HEK293 (cell line): ENCODE measurements around the gene MAGI1.

Experiments used
- HIC1 ChIP-seq: fragments of 450-650 bp; formaldehyde crosslinking; IDR thresholded peaks from 2 replicates; pipeline ENCODE4 v1.5.1; 2016; ENCODE audit warnings: missing biosample characterization, missing genetic modification characterization
- PRDM4 ChIP-seq: fragments of 450-650 bp; formaldehyde crosslinking; IDR thresholded peaks from 2 replicates; pipeline ENCODE4 v1.5.1; 2017; ENCODE audit warnings: missing biosample characterization, missing genetic modification characterization
- REPIN1 ChIP-seq: fragments of 450-650 bp; formaldehyde crosslinking; IDR thresholded peaks from 2 replicates; pipeline ENCODE4 v1.5.1; 2017; ENCODE audit warnings: missing biosample characterization, missing genetic modification characterization, low read depth
- TRIM28 ChIP-seq: IDR thresholded peaks from 2 replicates; pipeline ENCODE4 v1.6.1; 2011; ENCODE audit warnings: low read length, control low read depth, borderline replicate concordance
- ZBTB11 ChIP-seq: fragments of 450-650 bp; formaldehyde crosslinking; conservative IDR thresholded peaks from 2 replicates; pipeline ENCODE4 v1.5.1; 2016; ENCODE audit warnings: low read depth, missing biosample characterization, missing genetic modification characterization
- ZBTB48 ChIP-seq: fragments of 450-650 bp; formaldehyde crosslinking; IDR thresholded peaks from 2 replicates; pipeline ENCODE4 v1.5.1; 2016; ENCODE audit warnings: missing biosample characterization, missing genetic modification characterization
- ZFP41 ChIP-seq: fragments of 450-650 bp; formaldehyde crosslinking; IDR thresholded peaks from 2 replicates; pipeline ENCODE4 v1.5.1; 2016; ENCODE audit warnings: missing biosample characterization, missing genetic modification characterization, borderline replicate concordance
- ZNF121 ChIP-seq: fragments of 450-650 bp; formaldehyde crosslinking; IDR thresholded peaks from 2 replicates; pipeline ENCODE4 v1.5.1; 2016; ENCODE audit warnings: missing biosample characterization, missing genetic modification characterization
- ZNF138 ChIP-seq: fragments of 450-650 bp; formaldehyde crosslinking; IDR thresholded peaks from 2 replicates; pipeline ENCODE4 v1.5.1; 2016; ENCODE audit warnings: missing biosample characterization, missing genetic modification characterization, borderline replicate concordance
- ZNF157 ChIP-seq: fragments of 450-650 bp; formaldehyde crosslinking; IDR thresholded peaks from 2 replicates; pipeline ENCODE4 v1.5.1; 2016; ENCODE audit warnings: missing biosample characterization, missing genetic modification characterization
- ZNF184 ChIP-seq: fragments of 450-650 bp; IDR thresholded peaks from 2 replicates; pipeline ENCODE4 v1.5.1; 2018; ENCODE audit warnings: missing biosample characterization, mild to moderate bottlenecking, missing genetic modification characterization
- ZNF223 ChIP-seq: fragments of 450-650 bp; formaldehyde crosslinking; IDR thresholded peaks from 2 replicates; pipeline ENCODE4 v1.5.1; 2016; ENCODE audit warnings: missing biosample characterization, missing genetic modification characterization
- ZNF239 ChIP-seq: fragments of 450-650 bp; formaldehyde crosslinking; IDR thresholded peaks from 2 replicates; pipeline ENCODE4 v1.5.1; 2016; ENCODE audit warnings: missing biosample characterization, missing genetic modification characterization
- ZNF335 ChIP-seq: fragments of 450-650 bp; formaldehyde crosslinking; conservative IDR thresholded peaks from 2 replicates; pipeline ENCODE4 v1.5.1; 2016; ENCODE audit warnings: missing biosample characterization, missing genetic modification characterization
- ZNF341 ChIP-seq: fragments of 450-650 bp; formaldehyde crosslinking; IDR thresholded peaks from 2 replicates; pipeline ENCODE4; 2016; ENCODE audit warnings: low read depth, missing biosample characterization, missing genetic modification characterization
- ZNF433 ChIP-seq: fragments of 450-650 bp; formaldehyde crosslinking; IDR thresholded peaks from 2 replicates; pipeline ENCODE4 v1.5.1; 2016; ENCODE audit warnings: missing biosample characterization, missing genetic modification characterization, low read depth
- ZNF518A ChIP-seq: fragments of 450-650 bp; formaldehyde crosslinking; conservative IDR thresholded peaks from 2 replicates; pipeline ENCODE4 v1.5.1; 2016; ENCODE audit warnings: low read depth, missing biosample characterization, missing genetic modification characterization
- ZNF624 ChIP-seq: fragments of 450-650 bp; formaldehyde crosslinking; IDR thresholded peaks from 2 replicates; pipeline ENCODE4 v1.5.1; 2017; ENCODE audit warnings: missing biosample characterization, missing genetic modification characterization
- ZNF629 ChIP-seq: fragments of 450-650 bp; formaldehyde crosslinking; IDR thresholded peaks from 2 replicates; pipeline ENCODE4 v1.5.1; 2017; ENCODE audit warnings: missing biosample characterization, missing genetic modification characterization
- ZNF692 ChIP-seq: fragments of 450-650 bp; formaldehyde crosslinking; IDR thresholded peaks from 2 replicates; pipeline ENCODE4 v1.5.1; 2016; ENCODE audit warnings: missing biosample characterization, missing genetic modification characterization
- ZNF704 ChIP-seq: fragments of 450-650 bp; formaldehyde crosslinking; IDR thresholded peaks from 2 replicates; pipeline ENCODE4 v1.5.1; 2016; ENCODE audit warnings: missing biosample characterization, missing genetic modification characterization
- ZNF707 ChIP-seq: fragments of 450-650 bp; formaldehyde crosslinking; IDR thresholded peaks from 2 replicates; pipeline ENCODE4 v1.5.1; 2016; ENCODE audit warnings: missing biosample characterization, missing genetic modification characterization
- ZNF837 ChIP-seq: fragments of 450-650 bp; formaldehyde crosslinking; IDR thresholded peaks from 2 replicates; pipeline ENCODE4 v1.5.1; 2016; ENCODE audit warnings: missing biosample characterization, missing genetic modification characterization

The MAGI1 gene

GRCh38 chr3:66038726-66039589 lies at the start of gene MAGI1 (continued):
- TF ChIP-seq ZNF121 (tag by site-specific recombination) (no peak), ZNF629 (tag by site-specific recombination) (peak; percentile 58; the same call in 1 of the 2 replicates), ZNF223 (tag by site-specific recombination) (no peak), ZNF518A (tag by site-specific recombination) (no peak), ZBTB11 (tag by site-specific recombination) (no peak; the same call in 1 of the 2 replicates), ZFP41 (tag by site-specific recombination) (no peak), ZNF184 (tag by site-specific recombination) (0 out of 2 replicates have a peak, but pooled peaks have one; percentile 63), ZNF837 (no peak), HIC1 (tag by site-specific recombination) (peak; percentile 66; the same call in 1 of the 2 replicates), ZNF433 (tag by site-specific recombination) (no peak), ZBTB48 (tag by site-specific recombination) (peak; percentile 95), ZNF239 (tag by site-specific recombination) (no peak), PRDM4 (tag by site-specific recombination) (no peak), ZNF138 (no peak), ZNF624 (tag by site-specific recombination) (no peak), ZNF157 (tag by site-specific recombination) (no peak), TRIM28 (0 out of 2 replicates have a peak, but pooled peaks have one; percentile 26), ZNF707 (no peak), REPIN1 (no peak), ZNF704 (tag by site-specific recombination) (no peak), ZNF692 (tag by site-specific recombination) (peak; percentile 76; the same call in 1 of the 2 replicates), ZNF341 (tag by site-specific recombination) (peak; percentile 99), ZNF335 (tag by site-specific recombination) (peak; percentile 93)
